Measurements from ENCODE around the gene CASKIN1.
"Not testable (repeated sequence)": the region's sequence is repeated elsewhere in the genome, so short reads cannot be mapped to it uniquely, and the experiment has no call there.

CASKIN1 gene

DNA sequence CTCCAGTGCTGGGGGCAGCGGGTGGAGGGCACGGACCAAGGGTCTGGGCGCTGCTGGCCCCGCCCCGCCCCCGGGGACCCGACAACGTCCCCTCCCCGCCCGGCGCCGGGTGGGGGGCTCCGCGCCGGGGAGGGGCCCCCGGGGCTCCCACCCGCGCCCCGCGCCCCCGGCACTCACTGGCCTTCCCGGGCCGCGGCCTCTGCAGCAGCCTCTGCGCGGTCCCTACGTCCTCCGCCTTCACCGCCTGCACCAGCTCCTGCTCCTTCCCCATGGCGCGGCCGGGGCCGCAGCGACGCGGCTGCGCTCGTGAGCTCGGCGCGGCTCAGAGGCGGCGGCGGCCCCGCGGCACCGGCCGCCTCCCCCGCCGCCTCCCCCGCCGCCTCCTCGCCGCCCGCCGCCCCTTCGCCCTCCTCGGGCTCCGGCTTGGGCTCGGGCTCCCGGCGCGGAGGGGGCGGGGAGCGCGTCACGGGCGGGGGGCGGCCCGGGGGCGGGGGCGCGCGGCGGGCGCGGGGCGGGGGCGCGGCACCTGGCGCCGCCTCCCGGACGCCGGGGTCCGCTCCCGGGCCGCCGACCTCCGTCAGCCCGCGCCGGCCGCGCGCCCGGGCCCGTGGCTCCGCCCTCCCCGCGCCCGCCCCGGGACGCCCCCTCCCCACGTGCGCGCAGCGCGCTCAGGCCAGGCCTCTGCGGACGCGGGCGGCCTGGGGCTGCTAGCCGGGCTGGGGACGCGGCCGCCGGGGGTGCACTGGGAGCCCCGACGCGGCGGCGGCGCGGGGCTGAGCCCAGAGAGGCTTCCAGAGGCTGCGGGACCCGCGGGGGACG is at the start of gene CASKIN1:
CASKIN1 (minus strand) TSS at position 444 of the 819 bp plus-strand sequence; CDS start at position 271, 173 bp downstream.
- peak within 1 kb of the TSS; percentile 78 for H3K4me3 ChIP-seq
- no peak for TF ChIP-seq CTCF (IDR thresholded peaks at IDR 0.05)
- no peak within 1 kb of the TSS for H3K27ac ChIP-seq
- DNase-seq (ENCODE audit: low spot score) = no peak

- no peak for TF ChIP-seq CTCF (IDR thresholded peaks at IDR 0.05)
- no peak for DNase-seq (ENCODE audit: low spot score)
- Histone ChIP-seq H3K27ac (no peak overlapping the region), H3K4me3 (no peak overlapping the region)
Measured at GRCh38 chr16:2244926-2245795, 48.8 kb upstream of the CASKIN1 start.

- no peak overlapping the region for H3K4me3 ChIP-seq
- DNase-seq (ENCODE audit: low spot score) = no peak
- no peak overlapping the region for H3K27ac ChIP-seq
- TF ChIP-seq CTCF (IDR thresholded peaks at IDR 0.05) = no peak
Measured at GRCh38 chr16:2244301-2244700, 47.9 kb upstream of the CASKIN1 start.

GRCh38 chr16:2243781-2244180 is 47.4 kb upstream of the CASKIN1 start:
- no peak for TF ChIP-seq CTCF (IDR thresholded peaks at IDR 0.05)
- no peak overlapping the region for H3K27ac ChIP-seq
- no peak overlapping the region for H3K4me3 ChIP-seq
- no peak for DNase-seq (ENCODE audit: low spot score)

DNA sequence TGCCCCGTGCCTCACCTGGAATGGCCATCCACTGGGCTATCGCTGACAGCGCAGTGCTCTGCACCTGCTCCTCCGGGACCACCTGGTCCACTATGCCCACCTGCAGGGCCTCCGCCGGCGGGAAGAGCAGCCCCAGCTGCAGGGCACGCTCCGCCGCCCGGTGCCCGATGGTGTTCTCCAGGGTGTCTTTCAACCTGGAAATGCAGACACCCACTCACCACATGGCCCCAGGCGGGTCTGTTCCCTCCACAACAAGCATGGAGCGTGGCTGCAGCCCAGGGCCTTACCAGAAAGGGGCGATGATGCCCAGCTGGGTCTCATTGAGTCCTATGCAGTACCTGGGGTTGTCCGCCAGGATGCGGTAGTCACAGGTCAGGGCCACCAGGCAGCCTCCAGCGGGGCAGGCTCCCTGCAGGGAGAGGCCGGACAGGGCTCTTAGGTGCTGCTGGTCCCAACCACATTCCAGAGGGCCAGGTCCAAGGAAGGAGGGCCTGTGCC is 46.7 kb upstream of the CASKIN1 start:
- no peak for TF ChIP-seq CTCF (IDR thresholded peaks at IDR 0.05)
- Histone ChIP-seq H3K27ac (no peak overlapping the region), H3K4me3 (no peak overlapping the region)
- no peak for DNase-seq (ENCODE audit: low spot score)

- TF ChIP-seq CTCF (IDR thresholded peaks at IDR 0.05) = no peak
- Histone ChIP-seq H3K27ac (no peak overlapping the region), H3K4me3 (no peak overlapping the region)
- no peak for DNase-seq (ENCODE audit: low spot score)
Measured at GRCh38 chr16:2242598-2242997, 46.2 kb upstream of the CASKIN1 start.

GRCh38 chr16:2240331-2240730 is 43.9 kb upstream of the CASKIN1 start:
- not testable (repeated sequence) for H3K27ac ChIP-seq; H3K4me3 ChIP-seq; DNase-seq (ENCODE audit: low spot score)
